Measurements from ENCODE around the gene ZBTB7C.

GRCh38 chr18:48203288-48203945, 205.8 kb downstream of the ZBTB7C start:
- TF ChIP-seq SIN3A (conservative IDR thresholded peaks at IDR 0.05 in 1 of 2, IDR thresholded peaks at IDR 0.05 in 1 of 2; ENCODE audit: low read depth in 1 of 2, low read length in 2 of 2) (no peak), CTCF (IDR thresholded peaks at IDR 0.05; ENCODE audit: control extremely low read depth in 1 of 3, insufficient read depth in 1 of 3, low read depth in 1 of 3, low read length in 3 of 3) (no peak), BACH1 (IDR thresholded peaks at IDR 0.05; ENCODE audit: low read length) (no peak), JUN (IDR thresholded peaks at IDR 0.05; ENCODE audit: low read depth, low read length) (no peak), TEAD4 (IDR thresholded peaks at IDR 0.05; ENCODE audit: low read depth, low read length) (no peak), CEBPB (IDR thresholded peaks at IDR 0.05; ENCODE audit: low read depth, low read length) (no peak), SP4 (IDR thresholded peaks at IDR 0.05; ENCODE audit: low read length) (no peak), ZNF274 (IDR thresholded peaks at IDR 0.05; ENCODE audit: borderline replicate concordance, extremely low read depth, low read length) (no peak), EP300 (IDR thresholded peaks at IDR 0.05; ENCODE audit: borderline replicate concordance in 1 of 2, low read depth in 2 of 2, low read length in 2 of 2) (no peak)
